ENCODE data around the gene PCAT6.

Gene PCAT6

GRCh38 chr1:202850593-202851362, 40.0 kb downstream of the PCAT6 start:
- FAIRE-seq = no peak

- FAIRE-seq = no peak
Observed at GRCh38 chr1:202852163-202852904, 41.6 kb downstream of the PCAT6 start.

- FAIRE-seq = no peak
Observed at GRCh38 chr1:202854787-202855186, 44.0 kb downstream of the PCAT6 start.

GRCh38 chr1:202856014-202856413, 45.3 kb downstream of the PCAT6 start:
- no peak for FAIRE-seq

- FAIRE-seq = no peak
Observed at GRCh38 chr1:202857136-202857610, 46.4 kb downstream of the PCAT6 start.

- FAIRE-seq = no peak
Observed at GRCh38 chr1:202858331-202858730, 47.6 kb downstream of the PCAT6 start.

GRCh38 chr1:202858789-202859414, 48.1 kb downstream of the PCAT6 start:
- FAIRE-seq = no peak

- no peak for FAIRE-seq
Observed at GRCh38 chr1:202860744-202861419, 50.1 kb downstream of the PCAT6 start.
